CD4-positive, CD25-positive, alpha-beta regulatory T cell (primary cell): Measurements from ENCODE around the gene NCOA1. TPM values are rescaled to one million over a fixed set of nuclear protein-coding genes. Genes with fewer than 3 reads are reported as not detected.

Source experiments
- ATAC-seq, 2 donors: fragments of 150-1000 bp; cut with Tn5 transposase; one replicate each; pipeline ENCODE4 v1.10.0; 2021; ENCODE audit warnings: low read depth in 2 of 2, moderate number of reproducible peaks in 2 of 2, moderate library complexity in 1 of 2
- DNase-seq, 3 donors: peaks; one replicate each; pipeline versions ENCODE4 v3.0.0 to v3.0.0-alpha.2; 2012 to 2022; ENCODE audit warnings: mixed read lengths in 1 of 3
- H3K27ac ChIP-seq: one replicate; pipeline ENCODE4 v1.7.0; 2013; ENCODE audit warnings: mild to moderate bottlenecking, low read length; ENCODE audit not compliant: insufficient read depth, poor library complexity, severe bottlenecking
- H3K27me3 ChIP-seq: one replicate; pipeline ENCODE4 v1.7.0; 2013; ENCODE audit warnings: low read length; ENCODE audit not compliant: control insufficient read depth, insufficient read depth
- H3K36me3 ChIP-seq: one replicate; pipeline ENCODE4 v1.7.0; 2013; ENCODE audit warnings: mild to moderate bottlenecking, low read length, moderate library complexity; ENCODE audit not compliant: control insufficient read depth, insufficient read depth
- H3K4me1 ChIP-seq: 2 replicates; pipeline ENCODE4 v1.7.0; 2013; ENCODE audit warnings: mild to moderate bottlenecking, low read length; ENCODE audit not compliant: insufficient read depth, control insufficient read depth, poor library complexity, severe bottlenecking
- H3K4me3 ChIP-seq: one replicate; pipeline ENCODE4 v1.7.0; 2013; ENCODE audit warnings: low read depth, mild to moderate bottlenecking, low read length, moderate library complexity
- H3K9me3 ChIP-seq, 2 experiments: 1 replicate in 1 of 2; 2 replicates in 1 of 2; pipeline ENCODE4 v1.7.0; 2013; ENCODE audit warnings: low read length in 2 of 2, mild to moderate bottlenecking in 1 of 2, moderate library complexity in 1 of 2; ENCODE audit not compliant: control insufficient read depth in 2 of 2
- H3K27ac Mint-ChIP-seq, 3 donors: one replicate each; pipeline ENCODE4 v1.8.0; 2020 to 2022; ENCODE audit warnings: mild to moderate bottlenecking in 3 of 3, mixed read lengths in 3 of 3, moderate library complexity in 2 of 3
- H3K27me3 Mint-ChIP-seq: one replicate; pipeline ENCODE4 v1.8.0; 2022; ENCODE audit warnings: mild to moderate bottlenecking, mixed read lengths
- H3K36me3 Mint-ChIP-seq: one replicate; pipeline ENCODE4 v1.8.0; 2020; ENCODE audit warnings: mixed read lengths
- H3K4me1 Mint-ChIP-seq, 4 donors: one replicate each; pipeline ENCODE4 v1.8.0; 2020 to 2022; ENCODE audit warnings: mixed read lengths in 4 of 4, mild to moderate bottlenecking in 1 of 4
- H3K4me3 Mint-ChIP-seq, 4 donors: one replicate each; pipeline ENCODE4 v1.8.0; 2020 to 2022; ENCODE audit warnings: mild to moderate bottlenecking in 4 of 4, mixed read lengths in 4 of 4, moderate library complexity in 3 of 4
- H3K9me3 Mint-ChIP-seq, 7 donors: one replicate each; pipeline ENCODE4 v1.8.0; 2020 to 2022; ENCODE audit warnings: mixed read lengths in 7 of 7, mild to moderate bottlenecking in 3 of 7, moderate library complexity in 2 of 7
- polyA plus RNA-seq, 4 donors: library from polyadenylated mRNA; unstranded; fragments of 300-500 nt; fragmentation: Illumina TruSeq; gene quantifications; one replicate each; pipeline ENCODE4 v1.2.3, GENCODE V29; 2021
- total RNA-seq: library from RNA; stranded (reverse); gene quantifications from one replicate; pipeline ENCODE4 v1.2.3, GENCODE V29; 2022

Gene NCOA1
- total and polyA plus RNA-seq, 5 donors from 2014 or later: 9.0 to 53.6 (median 15.2) TPM

DNA sequence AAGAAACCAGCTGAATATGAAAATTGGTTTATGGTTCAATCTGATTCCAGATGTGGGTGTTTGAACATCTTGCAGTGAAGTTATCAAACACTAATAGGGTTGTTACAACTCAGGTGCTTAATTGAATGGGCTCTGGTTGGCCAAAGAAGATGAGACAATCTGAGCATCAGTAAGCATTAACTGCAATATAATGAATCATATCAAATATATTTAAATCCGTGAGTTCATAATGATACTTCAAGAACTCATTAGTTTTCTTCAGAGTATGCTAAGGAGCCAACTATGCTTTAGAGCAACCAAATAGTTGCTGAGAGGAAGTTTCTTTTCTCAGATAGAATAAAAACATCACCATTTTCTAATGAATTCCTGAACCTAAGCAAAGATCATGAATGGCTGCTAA, 79.2 kb downstream of the NCOA1 start:
- no peaks in the 10 kb centered on the region for H3K9me3 Mint-ChIP-seq
- Histone ChIP-seq H3K27me3 (no peaks in the 10 kb centered on the region), H3K36me3 (peaks cover 16% of the 10 kb centered on the region), H3K9me3 (no peaks in the 10 kb centered on the region), H3K27ac (peak overlapping the region; percentile 15), H3K4me1 (peaks cover 47% of the 10 kb centered on the region), H3K4me3 (peak overlapping the region; percentile 52)
- H3K4me1 Mint-ChIP-seq: peaks cover 35 to 68% (median 50%) of the 10 kb centered on the region in 4 donors
- H3K4me3 Mint-ChIP-seq: peak overlapping the region in 1 of 4 donors; percentile 22
- peaks cover 14% of the 10 kb centered on the region for H3K36me3 Mint-ChIP-seq
- H3K27me3 Mint-ChIP-seq: no peaks in the 10 kb centered on the region
- no peak for DNase-seq
- no peak for ATAC-seq
- peak overlapping the region in 2 of 3 donors; percentile 12 to 53 for H3K27ac Mint-ChIP-seq

DNA sequence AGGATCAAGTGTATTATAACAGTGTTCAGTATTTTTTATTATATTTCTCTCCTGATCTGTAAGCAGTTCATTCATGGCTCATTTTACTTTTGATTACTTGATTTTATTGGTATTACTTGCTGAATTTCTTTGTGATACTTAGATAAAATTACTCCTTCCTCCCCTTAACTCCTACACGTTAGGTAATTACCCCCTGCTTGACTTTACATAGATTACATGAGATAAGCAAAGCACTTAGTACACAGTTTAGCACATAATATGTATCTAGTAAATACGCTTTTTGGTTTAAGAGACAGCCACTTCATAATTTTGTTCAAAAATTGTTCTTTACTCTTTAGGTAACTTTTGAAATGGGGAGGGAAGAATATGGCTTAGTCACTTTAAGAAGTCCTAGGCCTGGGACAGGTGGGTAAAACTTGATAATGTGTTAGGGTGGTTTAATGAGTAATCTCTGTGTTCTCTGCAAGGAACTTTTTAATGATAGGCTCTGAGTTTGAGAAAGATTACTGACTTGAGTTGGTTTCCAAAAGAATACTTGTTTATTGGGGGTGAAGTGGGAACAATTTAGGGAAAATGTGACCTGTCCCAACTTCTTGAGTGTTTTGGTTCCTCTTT, 80.9 kb downstream of the NCOA1 start:
- Histone ChIP-seq H3K36me3 (no peaks in the 10 kb centered on the region), H3K27ac (no peak overlapping the region), H3K27me3 (no peaks in the 10 kb centered on the region), H3K4me1 (peaks cover 61% of the 10 kb centered on the region), H3K9me3 (no peaks in the 10 kb centered on the region), H3K4me3 (peak overlapping the region; percentile 35)
- peak overlapping the region in 3 of 4 donors; percentile 0 to 58 (median 17) for H3K4me3 Mint-ChIP-seq
- no peaks in the 10 kb centered on the region for H3K9me3 Mint-ChIP-seq
- no peak for ATAC-seq
- peak overlapping the region in 2 of 3 donors; percentile 15 to 55 for H3K27ac Mint-ChIP-seq
- no peak for DNase-seq
- H3K4me1 Mint-ChIP-seq: peaks cover 44 to 83% (median 57%) of the 10 kb centered on the region in 4 donors
- peaks cover 4% of the 10 kb centered on the region for H3K36me3 Mint-ChIP-seq
- H3K27me3 Mint-ChIP-seq: no peaks in the 10 kb centered on the region

DNA sequence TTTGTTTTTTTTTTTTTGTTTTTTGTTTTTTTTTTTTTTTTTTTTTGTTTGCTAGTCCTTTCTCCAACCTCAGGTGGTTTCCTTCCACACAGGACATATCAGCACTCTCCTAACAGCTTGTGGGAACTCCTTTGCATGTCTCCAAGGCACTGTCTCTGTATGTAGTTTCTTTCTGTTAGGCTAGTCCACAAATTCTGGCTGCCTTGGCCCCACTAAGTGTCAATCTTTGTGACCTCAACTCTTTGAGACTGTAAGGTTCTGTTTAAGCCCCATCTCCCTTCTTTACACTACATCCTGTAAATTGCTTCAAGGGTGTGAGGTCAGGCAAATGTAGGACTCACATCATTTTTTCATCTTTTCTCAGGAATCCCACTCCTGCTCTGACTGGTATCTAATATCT, 85.1 kb downstream of the NCOA1 start:
- Histone ChIP-seq H3K4me1 (peaks cover 61% of the 10 kb centered on the region), H3K9me3 (no peaks in the 10 kb centered on the region), H3K36me3 (no peaks in the 10 kb centered on the region), H3K27ac (peak overlapping the region; percentile 48), H3K27me3 (no peaks in the 10 kb centered on the region), H3K4me3 (peak overlapping the region; percentile 76)
- peak overlapping the region in 1 of 4 donors; percentile 45 for H3K4me3 Mint-ChIP-seq
- peak overlapping the region in 1 of 3 donors; percentile 70 for H3K27ac Mint-ChIP-seq
- peaks cover 5% of the 10 kb centered on the region for H3K36me3 Mint-ChIP-seq
- ATAC-seq: no peak
- no peaks in the 10 kb centered on the region for H3K9me3 Mint-ChIP-seq
- no peaks in the 10 kb centered on the region for H3K27me3 Mint-ChIP-seq
- H3K4me1 Mint-ChIP-seq: peaks cover 35 to 82% (median 69%) of the 10 kb centered on the region in 4 donors
- peak in 1 of 3 donors; percentile 36 for DNase-seq

DNA sequence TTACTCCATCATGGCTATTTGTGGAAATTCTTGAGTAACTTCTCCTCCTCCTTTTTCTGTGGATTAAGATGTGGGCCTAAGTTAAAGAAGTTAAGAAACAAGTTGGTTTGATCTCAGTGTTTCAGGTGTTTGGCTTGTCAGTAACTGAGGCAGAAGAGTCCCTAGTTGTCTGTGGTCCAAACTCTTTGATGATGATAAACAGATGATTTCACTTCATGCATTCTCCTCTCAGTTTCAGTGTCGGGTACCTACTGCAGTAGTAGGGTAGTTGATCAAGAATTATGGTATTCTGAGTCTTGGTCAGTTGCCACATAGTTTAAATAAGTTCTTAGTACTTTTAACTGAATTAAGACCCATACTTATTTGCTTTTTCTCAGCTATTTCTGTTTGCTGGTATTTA, 85.6 kb downstream of the NCOA1 start:
- peak overlapping the region; percentile 48 for H3K27ac ChIP-seq
- peaks cover 8% of the 10 kb centered on the region for H3K36me3 Mint-ChIP-seq
- peak overlapping the region; percentile 76 for H3K4me3 ChIP-seq
- peaks cover 32 to 84% (median 70%) of the 10 kb centered on the region in 4 donors for H3K4me1 Mint-ChIP-seq
- no peaks in the 10 kb centered on the region for H3K27me3 ChIP-seq
- H3K27ac Mint-ChIP-seq: peak overlapping the region in 1 of 3 donors; percentile 70
- H3K9me3 ChIP-seq: no peaks in the 10 kb centered on the region
- DNase-seq: no peak
- peaks cover 56% of the 10 kb centered on the region for H3K4me1 ChIP-seq
- H3K36me3 ChIP-seq: no peaks in the 10 kb centered on the region
- no peaks in the 10 kb centered on the region for H3K9me3 Mint-ChIP-seq
- no peak for ATAC-seq
- peak overlapping the region; percentile 17 to 48 (median 45) for H3K4me3 Mint-ChIP-seq
- no peaks in the 10 kb centered on the region for H3K27me3 Mint-ChIP-seq

DNA sequence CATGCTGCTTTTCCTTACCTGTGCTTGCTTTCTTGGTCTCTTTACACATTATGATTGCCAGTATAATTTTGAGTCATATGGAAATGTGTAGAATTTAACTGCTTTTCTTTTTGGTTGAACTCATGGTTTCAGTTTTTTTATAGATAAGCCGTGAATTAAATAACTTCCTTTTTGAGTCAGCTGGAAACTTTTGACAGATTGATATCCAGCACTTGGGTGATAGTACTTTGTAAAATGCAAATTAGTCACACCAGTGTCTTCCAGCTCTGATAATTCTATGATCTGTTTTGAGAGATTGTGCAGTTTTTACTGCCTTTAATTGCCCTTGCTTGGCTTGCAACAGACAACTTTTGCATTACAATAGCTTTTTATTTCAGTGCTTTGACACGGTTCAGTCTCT, 86.4 kb downstream of the NCOA1 start:
- H3K9me3 Mint-ChIP-seq: peaks cover 0 to 1% (median 0%) of the 10 kb centered on the region in 7 donors
- H3K27me3 Mint-ChIP-seq: no peaks in the 10 kb centered on the region
- H3K4me1 Mint-ChIP-seq: peaks cover 32 to 78% (median 64%) of the 10 kb centered on the region in 4 donors
- peak in 1 of 2 donors; percentile 47 for ATAC-seq
- H3K4me3 Mint-ChIP-seq: peak overlapping the region; percentile 45 to 87 (median 70)
- H3K36me3 Mint-ChIP-seq: peaks cover 11% of the 10 kb centered on the region
- Histone ChIP-seq H3K27ac (peak overlapping the region; percentile 48), H3K4me1 (peaks cover 48% of the 10 kb centered on the region), H3K27me3 (no peaks in the 10 kb centered on the region), H3K36me3 (no peaks in the 10 kb centered on the region), H3K4me3 (peak overlapping the region; percentile 76), H3K9me3 (no peaks in the 10 kb centered on the region)
- peak overlapping the region in 1 of 3 donors; percentile 59 for H3K27ac Mint-ChIP-seq
- DNase-seq: peak in 2 of 3 donors; percentile 27 to 69

DNA sequence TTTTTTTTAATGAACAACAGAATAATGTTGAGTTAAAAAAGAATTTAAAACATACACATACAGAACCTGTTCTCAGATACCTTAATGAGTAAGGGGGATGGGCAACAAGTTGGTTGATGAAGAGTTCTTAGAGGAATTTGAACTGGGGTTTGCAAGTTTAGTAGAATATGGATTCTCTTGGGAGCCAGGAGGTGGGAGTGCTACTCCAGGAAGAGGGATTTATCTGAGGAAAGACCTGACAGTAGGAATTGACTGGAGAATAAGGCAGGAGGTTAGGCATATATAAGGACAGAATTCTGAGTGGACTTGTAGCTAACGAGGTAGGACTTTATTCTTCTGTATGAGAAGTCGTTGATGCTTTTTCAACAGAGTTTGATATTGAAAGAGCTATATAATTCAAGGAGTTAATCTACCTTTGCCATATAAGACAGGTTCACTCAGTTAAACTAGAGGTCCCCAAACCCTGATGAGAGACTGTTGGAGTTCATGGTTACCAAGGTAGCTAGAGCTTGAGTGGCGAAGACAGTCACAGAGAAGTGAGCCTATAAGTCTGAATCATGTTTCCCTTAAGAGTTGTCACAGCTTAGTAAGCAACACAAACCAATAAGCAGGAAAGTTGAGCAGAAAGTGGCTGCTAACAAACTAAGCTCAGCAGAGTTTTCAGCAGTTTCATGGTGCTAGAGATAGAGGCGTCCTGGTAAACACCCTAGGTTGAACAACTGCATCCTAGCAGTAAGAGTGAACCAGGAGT, 88.2 kb downstream of the NCOA1 start:
- H3K27me3 ChIP-seq: no peaks in the 10 kb centered on the region
- H3K27ac Mint-ChIP-seq: peak overlapping the region in 2 of 3 donors; percentile 32 to 52
- H3K4me1 ChIP-seq: peaks cover 39% of the 10 kb centered on the region
- no peaks in the 10 kb centered on the region for H3K36me3 ChIP-seq
- no peaks in the 10 kb centered on the region for H3K9me3 ChIP-seq
- ATAC-seq (peak in 1 of 2 donors; percentile 40), DNase-seq (no peak)
- H3K4me1 Mint-ChIP-seq: peaks cover 32 to 75% (median 56%) of the 10 kb centered on the region in 4 donors
- peak overlapping the region; percentile 20 for H3K4me3 ChIP-seq
- no peaks in the 10 kb centered on the region for H3K27me3 Mint-ChIP-seq
- no peak overlapping the region for H3K27ac ChIP-seq
- peak overlapping the region in 3 of 4 donors; percentile 2 to 8 (median 4) for H3K4me3 Mint-ChIP-seq
- peaks cover 11% of the 10 kb centered on the region for H3K36me3 Mint-ChIP-seq
- peaks cover 0 to 2% (median 0%) of the 10 kb centered on the region in 7 donors for H3K9me3 Mint-ChIP-seq

DNA sequence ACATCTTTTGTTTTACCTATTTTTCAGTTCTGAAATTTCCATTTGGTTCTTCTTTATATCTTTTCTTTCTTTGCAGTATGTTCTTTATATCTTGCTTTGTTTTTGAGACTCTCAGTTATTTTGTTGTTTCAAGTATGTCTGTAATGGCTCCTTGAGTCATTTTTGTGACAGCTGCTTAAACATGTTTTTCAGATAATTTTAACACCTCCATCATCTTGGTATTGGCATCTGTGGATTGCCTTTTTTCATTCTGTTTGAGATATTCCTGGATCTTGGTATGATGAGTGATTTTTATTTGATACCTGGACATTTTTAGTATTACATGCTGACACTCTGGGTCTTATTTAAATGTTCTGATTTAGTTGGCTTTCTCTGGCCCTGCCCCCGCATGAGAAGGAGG, 89.5 kb downstream of the NCOA1 start:
- DNase-seq (no peak), ATAC-seq (no peak)
- Histone ChIP-seq H3K4me3 (no peak overlapping the region), H3K4me1 (peaks cover 42% of the 10 kb centered on the region), H3K27ac (no peak overlapping the region), H3K36me3 (no peaks in the 10 kb centered on the region), H3K9me3 (no peaks in the 10 kb centered on the region), H3K27me3 (no peaks in the 10 kb centered on the region)
- peaks cover 11% of the 10 kb centered on the region for H3K36me3 Mint-ChIP-seq
- H3K4me3 Mint-ChIP-seq: no peak overlapping the region
- no peaks in the 10 kb centered on the region for H3K27me3 Mint-ChIP-seq
- H3K9me3 Mint-ChIP-seq: peaks cover 0 to 2% (median 0%) of the 10 kb centered on the region in 7 donors
- H3K4me1 Mint-ChIP-seq: peaks cover 26 to 65% (median 52%) of the 10 kb centered on the region in 4 donors
- H3K27ac Mint-ChIP-seq: no peak overlapping the region
